HEK293 (cell line): ENCODE measurements around the gene FILIP1L.

Source experiments
- CTCF ChIA-PET: fragments of 350-600 bp; formaldehyde crosslinking; extraction: SDS; loops from one replicate; lab custom pipeline; 2021; ENCODE audit warnings: antibody characterized with exemption; lab: Yijun Ruan, JAX
- POLR2A ChIA-PET: fragments of 300-600 bp; formaldehyde crosslinking; extraction: SDS; loops from one replicate; lab custom pipeline; 2020; ENCODE audit warnings: antibody characterized with exemption, inconsistent platforms; lab: Yijun Ruan, JAX
- H3K27ac ChIP-seq: fragments of 200-500 bp; sonication (Bioruptor generic); 2 replicates; pipeline ENCODE4 v1.5.1; 2014; ENCODE audit warnings: low read depth, low read length, control low read depth, inconsistent platforms; ENCODE audit errors: extremely low read depth
- H3K36me3 ChIP-seq, 2 experiments: fragments of 200-500 bp in 1 of 2; sonication (Bioruptor generic) in 1 of 2; 1 replicate in 1 of 2; 2 replicates in 1 of 2; pipeline ENCODE4 v1.5.1; 2014 to 2017; ENCODE audit warnings: inconsistent platforms in 2 of 2, low read length in 2 of 2; ENCODE audit not compliant: control insufficient read depth in 2 of 2, insufficient read depth in 1 of 2
- H3K4me1 ChIP-seq: fragments of 200-500 bp; sonication (Bioruptor generic); 2 replicates; pipeline ENCODE4 v1.5.1; 2014; ENCODE audit warnings: mild to moderate bottlenecking, low read length, inconsistent platforms; ENCODE audit not compliant: control insufficient read depth, insufficient read depth
- H3K4me3 ChIP-seq: 2 replicates; pipeline ENCODE4 v1.5.1; 2011; ENCODE audit warnings: low read depth, mild to moderate bottlenecking, control low read depth, low read length, moderate library complexity
- H3K9me3 ChIP-seq: fragments of 200-500 bp; sonication (Bioruptor generic); 2 replicates; pipeline ENCODE4 v1.5.1; 2014; ENCODE audit warnings: low read depth, low read length, inconsistent platforms; ENCODE audit not compliant: control insufficient read depth, insufficient read depth
- BCL11B ChIP-seq: fragments of 450-650 bp; formaldehyde crosslinking; IDR thresholded peaks from 2 replicates; pipeline ENCODE4 v1.5.1; 2016; ENCODE audit warnings: low read depth, missing biosample characterization, missing genetic modification characterization
- OVOL3 ChIP-seq: fragments of 450-650 bp; formaldehyde crosslinking; IDR thresholded peaks from 2 replicates; pipeline ENCODE4 v1.5.1; 2016; ENCODE audit warnings: missing biosample characterization, missing genetic modification characterization
- SALL2 ChIP-seq: fragments of 450-650 bp; formaldehyde crosslinking; IDR thresholded peaks from 2 replicates; pipeline ENCODE4 v1.5.0; 2017; ENCODE audit warnings: missing biosample characterization, mild to moderate bottlenecking, missing genetic modification characterization, borderline replicate concordance
- ZBTB20 ChIP-seq: fragments of 450-650 bp; formaldehyde crosslinking; IDR thresholded peaks from 2 replicates; pipeline ENCODE4 v1.5.1; 2016; ENCODE audit warnings: missing biosample characterization, missing genetic modification characterization
- ZEB2 ChIP-seq: fragments of 450-650 bp; formaldehyde crosslinking; IDR thresholded peaks from 2 replicates; pipeline ENCODE4 v1.5.1; 2016; ENCODE audit warnings: missing biosample characterization, missing genetic modification characterization
- ZFHX2 ChIP-seq: fragments of 450-650 bp; formaldehyde crosslinking; conservative IDR thresholded peaks from 2 replicates; pipeline ENCODE4 v1.5.1; 2016; ENCODE audit warnings: missing biosample characterization, missing genetic modification characterization
- ZNF174 ChIP-seq: fragments of 450-650 bp; formaldehyde crosslinking; IDR thresholded peaks from 2 replicates; pipeline ENCODE4 v1.5.0; 2017; ENCODE audit warnings: missing biosample characterization, mild to moderate bottlenecking, missing genetic modification characterization
- ZNF423 ChIP-seq: fragments of 450-650 bp; formaldehyde crosslinking; IDR thresholded peaks from 2 replicates; pipeline ENCODE4 v1.5.1; 2016; ENCODE audit warnings: missing biosample characterization, missing genetic modification characterization
- ZNF426 ChIP-seq: fragments of 450-650 bp; formaldehyde crosslinking; IDR thresholded peaks from 2 replicates; pipeline ENCODE4 v1.5.1; 2017; ENCODE audit warnings: missing biosample characterization, missing genetic modification characterization, mild to moderate bottlenecking, inconsistent platforms, moderate library complexity
- ZNF530 ChIP-seq: fragments of 450-650 bp; formaldehyde crosslinking; IDR thresholded peaks from 2 replicates; pipeline ENCODE4 v1.5.1; 2016; ENCODE audit warnings: low read depth, missing biosample characterization, missing genetic modification characterization
- ZNF747 ChIP-seq: fragments of 450-650 bp; formaldehyde crosslinking; IDR thresholded peaks from 2 replicates; pipeline ENCODE4 v1.5.1; 2016; ENCODE audit warnings: missing biosample characterization, missing genetic modification characterization
- ZNF777 ChIP-seq: fragments of 450-650 bp; formaldehyde crosslinking; IDR thresholded peaks from 2 replicates; pipeline ENCODE4 v1.5.1; 2017; ENCODE audit warnings: missing biosample characterization, missing genetic modification characterization, borderline replicate concordance
- TF ChIP-seq, protein P1 (sequence below): fragments of 450-650 bp; formaldehyde crosslinking; IDR thresholded peaks from 2 replicates; pipeline ENCODE4 v1.5.1; 2016; ENCODE audit warnings: missing biosample characterization, missing genetic modification characterization, borderline replicate concordance
- TF ChIP-seq, protein P2 (sequence below): fragments of 450-650 bp; formaldehyde crosslinking; IDR thresholded peaks from 2 replicates; pipeline ENCODE4 v1.5.1; 2016; ENCODE audit warnings: missing biosample characterization, missing genetic modification characterization, low read depth
- TF ChIP-seq, protein P3 (sequence below): fragments of 450-650 bp; formaldehyde crosslinking; IDR thresholded peaks from 2 replicates; pipeline ENCODE4 v1.5.1; 2016; ENCODE audit warnings: missing biosample characterization, missing genetic modification characterization

Gene FILIP1L

DNA sequence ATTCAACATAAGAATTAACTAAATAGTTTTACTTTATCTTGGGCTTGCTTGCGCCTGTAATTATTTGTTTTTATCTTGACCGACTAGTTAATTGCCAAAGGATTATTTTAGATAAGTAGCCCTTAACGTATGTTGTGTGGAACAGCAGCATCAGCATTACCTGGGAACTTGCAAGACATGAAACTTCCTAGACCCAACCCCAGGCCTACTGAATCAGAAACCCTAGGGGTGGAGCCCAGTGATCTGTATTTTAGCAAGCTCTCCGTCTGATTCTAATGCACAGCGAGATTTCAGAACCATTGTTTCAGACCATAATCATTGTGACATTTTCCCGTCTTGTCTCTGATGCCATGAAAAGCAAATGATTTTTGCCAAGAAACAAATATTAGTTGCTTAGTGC lies 31.1 kb downstream of the FILIP1L start:
- Histone ChIP-seq H3K4me3 (no peak overlapping the region), H3K4me1 (no peaks in the 10 kb centered on the region)
- CTCF ChIA-PET, result no interaction called here
- POLR2A ChIA-PET, result no interaction called here
- TF ChIP-seq ZNF423 (tag by site-specific recombination), result no peak
- no peak for TF ChIP-seq ZBTB20 (tag by site-specific recombination)
- no peak for TF ChIP-seq OVOL3 (tag by site-specific recombination)
- TF ChIP-seq, protein P1, sequence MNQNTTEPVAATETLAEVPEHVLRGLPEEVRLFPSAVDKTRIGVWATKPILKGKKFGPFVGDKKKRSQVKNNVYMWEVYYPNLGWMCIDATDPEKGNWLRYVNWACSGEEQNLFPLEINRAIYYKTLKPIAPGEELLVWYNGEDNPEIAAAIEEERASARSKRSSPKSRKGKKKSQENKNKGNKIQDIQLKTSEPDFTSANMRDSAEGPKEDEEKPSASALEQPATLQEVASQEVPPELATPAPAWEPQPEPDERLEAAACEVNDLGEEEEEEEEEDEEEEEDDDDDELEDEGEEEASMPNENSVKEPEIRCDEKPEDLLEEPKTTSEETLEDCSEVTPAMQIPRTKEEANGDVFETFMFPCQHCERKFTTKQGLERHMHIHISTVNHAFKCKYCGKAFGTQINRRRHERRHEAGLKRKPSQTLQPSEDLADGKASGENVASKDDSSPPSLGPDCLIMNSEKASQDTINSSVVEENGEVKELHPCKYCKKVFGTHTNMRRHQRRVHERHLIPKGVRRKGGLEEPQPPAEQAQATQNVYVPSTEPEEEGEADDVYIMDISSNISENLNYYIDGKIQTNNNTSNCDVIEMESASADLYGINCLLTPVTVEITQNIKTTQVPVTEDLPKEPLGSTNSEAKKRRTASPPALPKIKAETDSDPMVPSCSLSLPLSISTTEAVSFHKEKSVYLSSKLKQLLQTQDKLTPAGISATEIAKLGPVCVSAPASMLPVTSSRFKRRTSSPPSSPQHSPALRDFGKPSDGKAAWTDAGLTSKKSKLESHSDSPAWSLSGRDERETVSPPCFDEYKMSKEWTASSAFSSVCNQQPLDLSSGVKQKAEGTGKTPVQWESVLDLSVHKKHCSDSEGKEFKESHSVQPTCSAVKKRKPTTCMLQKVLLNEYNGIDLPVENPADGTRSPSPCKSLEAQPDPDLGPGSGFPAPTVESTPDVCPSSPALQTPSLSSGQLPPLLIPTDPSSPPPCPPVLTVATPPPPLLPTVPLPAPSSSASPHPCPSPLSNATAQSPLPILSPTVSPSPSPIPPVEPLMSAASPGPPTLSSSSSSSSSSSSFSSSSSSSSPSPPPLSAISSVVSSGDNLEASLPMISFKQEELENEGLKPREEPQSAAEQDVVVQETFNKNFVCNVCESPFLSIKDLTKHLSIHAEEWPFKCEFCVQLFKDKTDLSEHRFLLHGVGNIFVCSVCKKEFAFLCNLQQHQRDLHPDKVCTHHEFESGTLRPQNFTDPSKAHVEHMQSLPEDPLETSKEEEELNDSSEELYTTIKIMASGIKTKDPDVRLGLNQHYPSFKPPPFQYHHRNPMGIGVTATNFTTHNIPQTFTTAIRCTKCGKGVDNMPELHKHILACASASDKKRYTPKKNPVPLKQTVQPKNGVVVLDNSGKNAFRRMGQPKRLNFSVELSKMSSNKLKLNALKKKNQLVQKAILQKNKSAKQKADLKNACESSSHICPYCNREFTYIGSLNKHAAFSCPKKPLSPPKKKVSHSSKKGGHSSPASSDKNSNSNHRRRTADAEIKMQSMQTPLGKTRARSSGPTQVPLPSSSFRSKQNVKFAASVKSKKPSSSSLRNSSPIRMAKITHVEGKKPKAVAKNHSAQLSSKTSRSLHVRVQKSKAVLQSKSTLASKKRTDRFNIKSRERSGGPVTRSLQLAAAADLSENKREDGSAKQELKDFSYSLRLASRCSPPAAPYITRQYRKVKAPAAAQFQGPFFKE, result no peak
- TF ChIP-seq ZFHX2 (tag by site-specific recombination), result no peak
- TF ChIP-seq ZEB2 (tag by site-specific recombination), result no peak
- TF ChIP-seq, all 188 proteins: peak for 0
- Histone ChIP-seq H3K27ac (no peak overlapping the region), H3K9me3 (no peaks in the 10 kb centered on the region), H3K36me3 (no peaks in the 10 kb centered on the region)

DNA sequence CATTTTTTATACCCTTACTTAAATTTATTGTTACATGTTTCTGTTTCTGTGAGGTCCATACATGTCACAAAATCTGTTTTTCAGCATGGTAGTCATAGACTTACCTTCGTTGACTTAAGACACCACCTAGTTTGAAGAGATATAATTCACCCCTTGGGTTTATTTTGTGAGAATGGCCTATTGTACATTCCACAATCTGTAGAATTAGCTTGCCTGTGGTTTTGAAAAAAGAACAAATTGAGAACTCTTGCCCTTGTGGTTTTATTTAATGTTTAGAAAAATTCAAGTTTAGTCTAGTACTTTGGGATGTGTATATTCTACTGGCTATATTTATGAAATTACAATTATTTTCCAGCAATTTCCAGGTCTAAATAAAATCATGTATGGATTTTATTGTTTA lies 31.6 kb downstream of the FILIP1L start:
- no peaks in the 10 kb centered on the region for H3K9me3 ChIP-seq
- TF ChIP-seq ZNF747, result no peak
- TF ChIP-seq ZNF777, result no peak
- no peak for TF ChIP-seq ZNF530 (tag by site-specific recombination)
- TF ChIP-seq, protein P2, sequence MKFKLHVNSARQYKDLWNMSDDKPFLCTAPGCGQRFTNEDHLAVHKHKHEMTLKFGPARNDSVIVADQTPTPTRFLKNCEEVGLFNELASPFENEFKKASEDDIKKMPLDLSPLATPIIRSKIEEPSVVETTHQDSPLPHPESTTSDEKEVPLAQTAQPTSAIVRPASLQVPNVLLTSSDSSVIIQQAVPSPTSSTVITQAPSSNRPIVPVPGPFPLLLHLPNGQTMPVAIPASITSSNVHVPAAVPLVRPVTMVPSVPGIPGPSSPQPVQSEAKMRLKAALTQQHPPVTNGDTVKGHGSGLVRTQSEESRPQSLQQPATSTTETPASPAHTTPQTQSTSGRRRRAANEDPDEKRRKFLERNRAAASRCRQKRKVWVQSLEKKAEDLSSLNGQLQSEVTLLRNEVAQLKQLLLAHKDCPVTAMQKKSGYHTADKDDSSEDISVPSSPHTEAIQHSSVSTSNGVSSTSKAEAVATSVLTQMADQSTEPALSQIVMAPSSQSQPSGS (tag by site-specific recombination), result no peak
- TF ChIP-seq SALL2 (tag by site-specific recombination), result no peak
- TF ChIP-seq ZNF174 (tag by site-specific recombination), result no peak
- TF ChIP-seq, protein P3, sequence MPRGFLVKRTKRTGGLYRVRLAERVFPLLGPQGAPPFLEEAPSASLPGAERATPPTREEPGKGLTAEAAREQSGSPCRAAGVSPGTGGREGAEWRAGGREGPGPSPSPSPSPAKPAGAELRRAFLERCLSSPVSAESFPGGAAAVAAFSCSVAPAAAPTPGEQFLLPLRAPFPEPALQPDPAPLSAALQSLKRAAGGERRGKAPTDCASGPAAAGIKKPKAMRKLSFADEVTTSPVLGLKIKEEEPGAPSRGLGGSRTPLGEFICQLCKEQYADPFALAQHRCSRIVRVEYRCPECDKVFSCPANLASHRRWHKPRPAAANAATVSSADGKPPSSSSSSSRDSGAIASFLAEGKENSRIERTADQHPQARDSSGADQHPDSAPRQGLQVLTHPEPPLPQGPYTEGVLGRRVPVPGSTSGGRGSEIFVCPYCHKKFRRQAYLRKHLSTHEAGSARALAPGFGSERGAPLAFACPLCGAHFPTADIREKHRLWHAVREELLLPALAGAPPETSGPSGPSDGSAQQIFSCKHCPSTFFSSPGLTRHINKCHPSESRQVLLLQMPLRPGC (tag by site-specific recombination), result no peak
- TF ChIP-seq BCL11B (tag by site-specific recombination), result no peak
- no peak for TF ChIP-seq ZNF426 (tag by site-specific recombination)
- H3K36me3 ChIP-seq, result no peaks in the 10 kb centered on the region
- H3K4me3 ChIP-seq, result no peak overlapping the region
- no peak overlapping the region for H3K27ac ChIP-seq
- POLR2A ChIA-PET, result no interaction called here
- no peaks in the 10 kb centered on the region for H3K4me1 ChIP-seq
- CTCF ChIA-PET, result no interaction called here
